ENCODE measurements around the gene NUDT6. TPM values are rescaled to one million over a fixed set of nuclear protein-coding genes. Genes with fewer than 3 reads are reported as not detected.
A peak's percentile ranks its signal among the peaks of the same experiment; 100 is the strongest.

NUDT6 gene
- total RNA-seq, 4 donors from 2014 or later, result 3.0 to 6.5 (median 5.6) TPM

DNA sequence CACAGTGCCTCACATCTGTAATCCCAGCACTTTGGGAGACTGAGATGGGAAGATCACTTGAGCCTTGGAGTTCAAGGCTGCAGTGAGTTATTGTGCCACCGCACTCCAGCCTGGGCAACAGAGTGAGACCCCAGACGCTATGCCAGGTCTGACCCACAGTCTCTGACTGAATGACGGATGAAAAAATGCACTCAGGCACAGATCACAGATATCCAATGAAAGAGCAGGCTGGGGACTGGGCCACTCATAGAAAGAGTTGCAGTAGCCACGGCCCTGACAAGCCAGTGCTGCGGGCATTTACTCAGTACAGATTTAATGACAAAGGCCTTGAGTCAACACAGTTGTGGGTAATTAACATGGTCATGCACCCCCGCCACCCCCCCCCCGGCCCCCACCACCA is 22.7 kb downstream of the NUDT6 start:
- no peaks in the 10 kb centered on the region for H3K27me3 ChIP-seq
- no peak overlapping the region for H3K27ac ChIP-seq (replicated peaks in 1 of 4)
- 90% methylated on average over 6 of the region's 7 CpGs for WGBS
- peaks cover 0 to 31% (median 15%) of the 10 kb centered on the region in 4 donors for H3K4me1 ChIP-seq
- H3K4me3 ChIP-seq, result no peak overlapping the region
- no peaks in the 10 kb centered on the region for H3K9me3 ChIP-seq
- H3K36me3 ChIP-seq, result no peaks in the 10 kb centered on the region
- no peak for DNase-seq (ENCODE audit: extremely low spot score)
- TF ChIP-seq POLR2A (IDR thresholded peaks at IDR 0.05; ENCODE audit: low read depth) (no peak), POLR2AphosphoS5 (IDR thresholded peaks at IDR 0.05) (no peak)
- TF ChIP-seq, protein P1, sequence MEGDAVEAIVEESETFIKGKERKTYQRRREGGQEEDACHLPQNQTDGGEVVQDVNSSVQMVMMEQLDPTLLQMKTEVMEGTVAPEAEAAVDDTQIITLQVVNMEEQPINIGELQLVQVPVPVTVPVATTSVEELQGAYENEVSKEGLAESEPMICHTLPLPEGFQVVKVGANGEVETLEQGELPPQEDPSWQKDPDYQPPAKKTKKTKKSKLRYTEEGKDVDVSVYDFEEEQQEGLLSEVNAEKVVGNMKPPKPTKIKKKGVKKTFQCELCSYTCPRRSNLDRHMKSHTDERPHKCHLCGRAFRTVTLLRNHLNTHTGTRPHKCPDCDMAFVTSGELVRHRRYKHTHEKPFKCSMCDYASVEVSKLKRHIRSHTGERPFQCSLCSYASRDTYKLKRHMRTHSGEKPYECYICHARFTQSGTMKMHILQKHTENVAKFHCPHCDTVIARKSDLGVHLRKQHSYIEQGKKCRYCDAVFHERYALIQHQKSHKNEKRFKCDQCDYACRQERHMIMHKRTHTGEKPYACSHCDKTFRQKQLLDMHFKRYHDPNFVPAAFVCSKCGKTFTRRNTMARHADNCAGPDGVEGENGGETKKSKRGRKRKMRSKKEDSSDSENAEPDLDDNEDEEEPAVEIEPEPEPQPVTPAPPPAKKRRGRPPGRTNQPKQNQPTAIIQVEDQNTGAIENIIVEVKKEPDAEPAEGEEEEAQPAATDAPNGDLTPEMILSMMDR (IDR thresholded peaks at IDR 0.05), result no peak
- intact Hi-C loops (cut with DNase I), result no loop called here

DNA sequence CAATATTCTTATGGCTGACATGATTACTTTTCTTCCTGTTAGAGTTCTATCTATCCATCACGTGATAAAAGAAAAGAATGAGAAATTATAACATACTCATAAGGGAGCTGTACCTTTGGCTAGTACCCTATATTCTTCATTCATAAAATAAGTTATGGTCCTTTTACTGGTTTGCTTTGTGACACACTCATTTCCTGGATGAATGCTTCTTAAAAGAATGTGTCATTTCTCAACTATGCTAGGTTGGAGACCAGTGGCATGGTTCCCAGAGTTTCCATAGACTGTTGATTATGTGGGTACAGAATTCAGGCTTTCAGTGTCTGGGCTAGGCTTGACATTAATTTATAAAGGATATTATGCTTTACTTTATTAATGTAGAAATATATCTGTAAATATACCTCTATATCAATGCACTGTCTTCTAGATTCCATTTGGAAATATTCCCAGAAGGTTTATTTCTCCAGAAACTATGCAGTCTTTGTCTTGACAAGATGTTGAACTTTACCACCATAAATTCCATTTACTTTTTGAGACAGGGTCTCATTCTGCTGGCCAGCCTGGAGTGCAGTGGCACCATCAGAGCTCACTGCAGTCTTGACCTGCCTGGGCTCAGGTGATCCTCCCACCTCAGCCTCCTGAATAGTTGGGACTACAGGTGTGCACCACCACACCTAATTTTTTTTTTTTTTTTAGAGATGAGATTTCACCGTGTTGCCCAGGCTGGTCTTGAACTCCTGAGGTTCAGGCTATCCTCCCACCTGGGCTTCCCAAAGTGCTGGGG is 23.8 kb downstream of the NUDT6 start:
- intact Hi-C loops (cut with DNase I), result no loop called here
- TF ChIP-seq POLR2AphosphoS5 (IDR thresholded peaks at IDR 0.05) (peak in 1 of 2 donors; percentile 23), EP300 (IDR thresholded peaks at IDR 0.05) (no peak)
- Histone ChIP-seq H3K9me3 (no peaks in the 10 kb centered on the region), H3K27ac (replicated peaks in 1 of 4) (peak overlapping the region in 1 of 4 donors; percentile 13), H3K27me3 (no peaks in the 10 kb centered on the region), H3K4me1 (peaks cover 0 to 31% (median 15%) of the 10 kb centered on the region in 4 donors), H3K4me3 (no peak overlapping the region), H3K36me3 (peaks cover 0 to 6% (median 0%) of the 10 kb centered on the region in 4 donors)
- no peak for DNase-seq (ENCODE audit: extremely low spot score)
- WGBS, result 77% methylated on average over 2 of the region's 2 CpGs

DNA sequence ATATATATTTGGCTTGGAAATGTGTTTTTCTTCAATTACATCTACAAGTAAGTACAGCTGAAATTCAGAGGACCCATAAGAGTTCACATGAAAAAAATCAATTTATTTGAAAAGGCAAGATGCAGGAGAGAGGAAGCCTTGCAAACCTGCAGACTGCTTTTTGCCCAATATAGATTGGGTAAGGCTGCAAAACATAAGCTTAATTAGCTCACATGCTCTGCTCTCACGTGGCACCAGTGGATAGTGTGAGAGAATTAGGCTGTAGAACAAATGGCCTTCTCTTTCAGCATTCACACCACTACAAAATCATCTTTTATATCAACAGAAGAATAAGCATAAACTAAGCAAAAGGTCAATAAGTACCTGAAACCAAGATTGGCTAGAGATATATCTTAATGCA is 26.1 kb downstream of the NUDT6 start:
- no peaks in the 10 kb centered on the region for H3K9me3 ChIP-seq
- no peaks in the 10 kb centered on the region for H3K27me3 ChIP-seq
- H3K36me3 ChIP-seq, result peaks cover 0 to 22% (median 12%) of the 10 kb centered on the region in 4 donors
- H3K4me3 ChIP-seq, result no peak overlapping the region
- intact Hi-C loops (cut with DNase I), result no loop called here
- DNase-seq (ENCODE audit: extremely low spot score), result no peak
- H3K4me1 ChIP-seq, result peaks cover 0 to 31% (median 15%) of the 10 kb centered on the region in 4 donors
- no peak overlapping the region for H3K27ac ChIP-seq (replicated peaks in 1 of 4)
- TF ChIP-seq, protein P1 (IDR thresholded peaks at IDR 0.05), result no peak
- TF ChIP-seq POLR2AphosphoS5 (IDR thresholded peaks at IDR 0.05), result no peak
- TF ChIP-seq EP300 (IDR thresholded peaks at IDR 0.05), result no peak
- TF ChIP-seq POLR2A (IDR thresholded peaks at IDR 0.05; ENCODE audit: low read depth), result no peak
- WGBS, result 70% methylated on average over 1 of the region's 1 CpG

DNA sequence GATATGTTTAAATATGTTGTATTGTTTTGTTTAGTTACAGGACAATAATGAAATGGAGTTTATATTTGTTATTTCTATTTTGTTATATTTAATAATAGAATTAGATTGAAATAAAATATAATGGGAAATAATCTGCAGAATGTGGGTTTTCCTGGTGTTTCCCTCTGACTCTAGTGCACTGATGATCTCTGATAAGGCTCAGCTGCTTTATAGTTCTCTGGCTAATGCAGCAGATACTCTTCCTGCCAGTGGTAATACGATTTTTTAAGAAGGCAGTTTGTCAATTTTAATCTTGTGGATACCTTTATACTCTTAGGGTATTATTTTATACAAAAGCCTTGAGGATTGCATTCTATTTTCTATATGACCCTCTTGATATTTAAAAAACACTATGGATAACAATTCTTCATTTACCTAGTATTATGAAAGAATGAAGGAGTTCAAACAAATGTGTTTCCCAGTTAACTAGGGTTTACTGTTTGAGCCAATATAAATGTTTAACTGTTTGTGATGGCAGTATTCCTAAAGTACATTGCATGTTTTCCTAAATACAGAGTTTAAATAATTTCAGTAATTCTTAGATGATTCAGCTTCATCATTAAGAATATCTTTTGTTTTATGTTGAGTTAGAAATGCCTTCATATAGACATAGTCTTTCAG is 26.9 kb downstream of the NUDT6 start:
- Histone ChIP-seq H3K27me3 (no peaks in the 10 kb centered on the region), H3K36me3 (peaks cover 0 to 22% (median 12%) of the 10 kb centered on the region in 4 donors), H3K4me3 (no peak overlapping the region), H3K9me3 (no peaks in the 10 kb centered on the region), H3K4me1 (peaks cover 0 to 32% (median 15%) of the 10 kb centered on the region in 4 donors), H3K27ac (replicated peaks in 1 of 4) (no peak overlapping the region)
- 41% methylated on average over 1 of the region's 1 CpG for WGBS
- DNase-seq (ENCODE audit: extremely low spot score), result no peak
- no peak for TF ChIP-seq POLR2AphosphoS5 (IDR thresholded peaks at IDR 0.05)
- TF ChIP-seq, protein P1 (IDR thresholded peaks at IDR 0.05), result no peak
- TF ChIP-seq POLR2A (IDR thresholded peaks at IDR 0.05; ENCODE audit: low read depth), result no peak
- TF ChIP-seq EP300 (IDR thresholded peaks at IDR 0.05), result no peak
- intact Hi-C loops (cut with DNase I), result no loop called here

DNA sequence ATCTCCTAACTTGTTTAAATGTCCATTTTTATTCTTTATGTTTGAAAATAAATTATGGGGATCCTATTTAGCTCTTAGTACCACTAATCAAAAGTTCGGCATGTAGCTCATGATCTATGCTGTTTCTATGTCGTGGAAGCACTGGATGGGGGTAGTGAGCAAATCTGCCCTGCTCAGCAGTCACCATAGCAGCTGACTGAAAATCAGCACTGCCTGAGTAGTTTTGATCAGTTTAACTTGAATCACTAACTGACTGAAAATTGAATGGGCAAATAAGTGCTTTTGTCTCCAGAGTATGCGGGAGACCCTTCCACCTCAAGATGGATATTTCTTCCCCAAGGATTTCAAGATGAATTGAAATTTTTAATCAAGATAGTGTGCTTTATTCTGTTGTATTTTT is 27.6 kb downstream of the NUDT6 start:
- H3K27ac ChIP-seq (replicated peaks in 1 of 4), result no peak overlapping the region
- intact Hi-C loops (cut with DNase I), result no loop called here

More for the DNA sequence above, 27.6 kb downstream of the NUDT6 start:
- 89% methylated on average over 3 of the region's 3 CpGs for WGBS
- TF ChIP-seq POLR2AphosphoS5 (IDR thresholded peaks at IDR 0.05) (no peak), POLR2A (IDR thresholded peaks at IDR 0.05; ENCODE audit: low read depth) (no peak), EP300 (IDR thresholded peaks at IDR 0.05) (no peak)
- TF ChIP-seq, protein P1 (IDR thresholded peaks at IDR 0.05), result no peak
- no peaks in the 10 kb centered on the region for H3K27me3 ChIP-seq
- peaks cover 0 to 22% (median 12%) of the 10 kb centered on the region in 4 donors for H3K36me3 ChIP-seq
- H3K4me3 ChIP-seq, result no peak overlapping the region
- H3K9me3 ChIP-seq, result no peaks in the 10 kb centered on the region
- DNase-seq (ENCODE audit: extremely low spot score), result no peak
- peaks cover 0 to 38% (median 20%) of the 10 kb centered on the region in 4 donors for H3K4me1 ChIP-seq

Data from esophagus muscularis mucosa (tissue), 4 donors.